GM18505 (cell line): Measurements from ENCODE around the gene CDH22.

Experiments used
- ATAC-seq: cut with Tn5 transposase; IDR thresholded peaks from one replicate; pipeline ENCODE4 v1.9.1; 2021; ENCODE audit not compliant: unreplicated experiment
- POLR2A ChIP-seq: IDR thresholded peaks from 4 replicates; pipeline ENCODE4 v1.6.1; 2011; ENCODE audit warnings: borderline replicate concordance; ENCODE audit not compliant: insufficient read depth, insufficient read length; ENCODE audit errors: extremely low read depth

CDH22 gene

GRCh38 chr20:46144432-46145025 lies 163.8 kb downstream of the CDH22 start:
- TF ChIP-seq POLR2A = no peak
- no peak for ATAC-seq

DNA sequence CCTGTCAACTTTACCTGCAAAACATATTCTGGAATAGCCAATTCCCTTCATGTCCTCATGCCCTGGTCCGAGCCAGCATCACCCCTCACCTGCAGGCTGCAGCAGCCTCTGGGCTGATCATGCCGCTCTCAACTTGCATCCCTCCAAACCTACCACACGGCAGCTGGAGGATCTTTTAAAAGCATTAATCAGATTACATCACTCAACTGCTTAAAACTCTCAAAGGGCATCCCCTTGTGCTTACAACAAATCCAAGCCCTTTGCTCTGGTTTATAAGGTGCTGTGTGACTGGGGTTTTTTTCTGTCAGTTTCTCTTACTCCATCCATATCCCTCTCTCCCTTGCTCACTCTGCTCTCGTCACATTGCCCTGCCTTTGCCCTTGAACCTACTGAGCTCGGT lies 166.2 kb downstream of the CDH22 start:
- TF ChIP-seq POLR2A = no peak
- no peak for ATAC-seq

DNA sequence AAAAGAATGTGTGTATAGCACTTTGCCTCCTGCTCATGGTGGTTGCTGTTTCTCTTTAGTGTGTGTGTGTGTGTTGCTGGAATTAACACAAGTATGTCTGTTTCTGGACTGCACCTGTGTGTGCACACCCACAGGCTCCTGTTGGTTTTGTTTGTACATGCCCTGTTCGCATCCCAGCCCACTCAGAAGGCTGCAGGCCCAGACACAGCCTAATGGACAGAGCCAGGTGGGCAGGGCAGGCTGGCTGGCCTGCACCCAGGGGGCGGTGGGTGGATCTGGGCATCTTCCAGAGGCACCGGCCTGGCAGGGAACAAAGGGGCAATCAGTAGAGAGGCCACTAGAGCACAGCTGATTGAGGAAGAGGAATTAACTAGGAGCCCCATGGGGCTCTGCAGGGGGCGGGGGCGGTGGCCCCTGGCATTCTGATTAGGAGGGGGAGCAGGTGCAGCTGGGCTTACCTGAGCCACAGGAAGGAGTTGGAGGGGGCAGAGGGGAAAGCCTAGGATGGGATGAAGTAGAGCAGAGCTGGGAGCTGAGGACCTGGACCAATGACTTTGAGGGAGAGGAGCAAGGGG lies 168.3 kb downstream of the CDH22 start:
- TF ChIP-seq POLR2A = no peak
- ATAC-seq = no peak

DNA sequence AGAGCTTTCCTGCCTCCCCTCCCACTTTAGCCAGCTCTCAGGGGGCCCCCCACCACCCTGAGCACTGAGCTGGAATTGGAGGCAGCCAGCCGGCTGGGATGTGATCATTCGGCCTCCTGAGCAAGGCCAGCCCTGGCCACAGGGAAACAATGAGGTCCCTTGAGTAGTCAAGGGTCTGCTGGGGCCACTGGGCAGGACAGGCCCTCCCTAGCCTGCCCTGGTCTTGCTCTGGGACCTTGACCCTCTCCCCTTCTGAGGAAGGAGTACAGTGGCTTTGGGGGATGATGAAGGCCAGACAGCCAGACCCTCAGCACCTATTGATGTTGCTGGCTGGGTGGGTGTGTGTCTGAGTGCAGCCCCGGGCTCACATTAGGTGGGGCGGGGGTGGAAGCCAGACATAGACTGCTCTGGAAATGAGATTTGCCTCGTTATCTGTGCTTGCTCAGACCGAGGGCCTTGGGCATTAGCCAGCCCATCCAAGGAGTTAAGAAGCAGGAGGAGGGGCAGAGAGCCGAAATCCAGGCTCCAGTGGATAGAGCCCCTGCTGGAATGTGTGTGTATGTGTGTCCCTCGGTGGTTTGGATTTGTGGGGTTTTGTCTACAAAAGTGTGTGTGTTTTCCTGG lies 168.9 kb downstream of the CDH22 start:
- ATAC-seq = no peak
- TF ChIP-seq POLR2A = no peak

- TF ChIP-seq POLR2A = no peak
- ATAC-seq = no peak
Measured at GRCh38 chr20:46137816-46138215, 170.5 kb downstream of the CDH22 start.

GRCh38 chr20:46135856-46136633 lies 172.3 kb downstream of the CDH22 start:
- TF ChIP-seq POLR2A = no peak

GRCh38 chr20:46134716-46135115 lies 173.6 kb downstream of the CDH22 start:
- no peak for ATAC-seq

More at GRCh38 chr20:46135856-46136633, 172.3 kb downstream of the CDH22 start:
- no peak for ATAC-seq

DNA sequence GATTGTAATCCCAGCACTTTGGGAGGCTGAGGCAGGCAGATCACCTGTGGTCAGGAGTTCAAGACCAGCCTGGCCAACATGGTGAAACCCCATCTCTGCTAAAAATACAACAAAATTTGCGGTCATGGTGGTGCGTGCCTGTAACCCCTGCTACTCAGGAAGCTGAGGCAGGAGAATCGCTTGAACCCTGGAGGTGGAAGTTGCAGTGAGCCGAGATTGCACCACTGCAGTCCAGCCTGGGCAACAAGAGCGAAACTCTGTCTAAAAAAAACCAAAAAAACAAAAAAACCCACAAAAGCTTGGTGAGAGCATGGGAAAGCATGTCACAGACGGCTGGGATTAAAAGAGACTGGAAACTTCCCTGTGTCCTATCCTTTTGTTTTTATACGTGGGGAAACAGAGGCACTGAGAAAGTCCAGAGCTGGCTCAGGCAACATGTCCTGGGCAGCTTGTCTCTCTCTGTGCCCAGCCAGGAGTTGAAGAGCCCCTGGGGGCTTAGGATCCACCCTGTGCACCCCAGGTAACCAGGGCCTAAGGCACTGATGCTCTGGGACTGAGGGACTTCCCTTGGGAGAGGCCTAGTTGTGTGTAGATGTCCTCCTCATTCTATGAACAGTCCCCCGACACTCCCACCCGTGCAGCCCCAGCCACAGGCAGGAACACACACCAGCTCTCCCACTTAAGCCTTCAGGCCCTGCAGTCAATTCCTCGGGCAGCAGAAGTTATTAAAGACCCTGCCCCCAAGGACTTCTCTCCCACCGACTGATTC lies 174.2 kb downstream of the CDH22 start:
- no peak for ATAC-seq
- TF ChIP-seq POLR2A = no peak

More at GRCh38 chr20:46134716-46135115, 173.6 kb downstream of the CDH22 start:
- TF ChIP-seq POLR2A = no peak

DNA sequence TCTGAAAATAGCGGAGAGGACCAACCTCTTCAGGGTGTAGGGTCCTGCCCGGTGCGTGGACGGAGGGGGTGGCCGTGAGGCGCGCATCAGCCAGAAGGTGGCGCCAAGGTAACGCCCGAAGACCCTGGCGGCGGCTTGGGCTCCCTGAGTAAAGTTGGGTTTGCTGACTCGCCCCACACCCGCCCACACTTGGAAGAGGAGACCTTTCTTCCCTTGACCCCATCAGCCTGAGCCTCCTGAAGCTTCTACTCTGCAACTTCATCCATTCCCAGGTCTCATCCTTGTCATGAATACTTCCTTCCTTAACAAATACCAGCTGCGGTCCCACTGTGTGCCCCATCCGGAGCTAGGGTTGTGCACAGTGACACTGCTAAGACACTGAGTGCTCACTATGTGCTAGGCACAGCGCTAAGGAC lies 175.6 kb downstream of the CDH22 start:
- TF ChIP-seq POLR2A = no peak
- ATAC-seq = no peak

DNA sequence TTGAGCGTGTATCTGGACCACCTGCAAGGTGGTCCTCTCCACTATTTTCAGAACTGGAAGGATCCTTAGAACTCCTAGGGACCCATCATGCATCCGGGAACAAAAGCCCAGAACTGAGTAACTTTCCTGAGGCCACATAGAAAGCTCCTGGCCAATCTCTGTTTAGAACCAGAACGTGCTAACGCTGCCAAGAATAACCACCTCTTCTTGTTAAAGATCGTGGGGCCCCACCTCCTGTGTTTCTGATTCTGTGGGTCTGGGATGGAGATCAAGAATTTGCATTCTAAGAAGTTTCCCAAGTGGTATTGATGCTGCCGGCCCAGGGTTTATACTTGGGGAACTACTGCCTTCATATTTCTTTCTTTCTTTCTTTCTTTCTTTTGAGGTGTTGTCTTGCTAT lies 176.9 kb downstream of the CDH22 start:
- no peak for TF ChIP-seq POLR2A
- no peak for ATAC-seq

DNA sequence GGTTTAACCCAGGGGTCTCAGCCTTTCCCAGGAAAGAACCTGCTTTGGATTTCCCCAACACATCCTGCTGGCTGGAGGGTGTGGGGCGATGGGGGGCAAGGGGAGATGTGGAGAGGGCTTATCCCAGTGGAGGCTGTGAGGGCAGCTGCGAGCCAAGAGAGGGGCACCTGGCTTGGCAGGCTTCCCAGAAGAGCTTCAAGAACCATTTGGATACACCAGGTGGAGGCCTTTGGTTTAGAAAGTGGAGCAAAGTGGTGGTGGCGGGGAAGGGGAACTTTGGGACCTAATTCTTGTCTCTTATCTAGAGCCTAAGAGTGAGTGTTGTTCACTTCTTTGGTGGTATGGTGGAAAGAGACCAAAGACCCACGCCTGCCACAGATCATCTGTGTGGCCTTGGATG lies 177.8 kb downstream of the CDH22 start:
- ATAC-seq = no peak
- peak; percentile 32 for TF ChIP-seq POLR2A

GRCh38 chr20:46129955-46130481 lies 178.3 kb downstream of the CDH22 start:
- ATAC-seq = no peak
- peak; percentile 35 for TF ChIP-seq POLR2A
